K562 treated with DMSO at 1 percent for 48 hours (cell line): ENCODE data around the gene SPANXA1. TPM values are rescaled to one million over a fixed set of nuclear protein-coding genes. Genes with fewer than 3 reads are reported as not detected.

Experiments used
- total RNA-seq: library from RNA; unstranded; fragments of 300-600 nt; gene quantifications from 2 replicates; pipeline ENCODE4 v1.2.3, GENCODE V29; 2022; ENCODE audit warnings: low replicate concordance; ENCODE audit errors: extremely low read depth

The SPANXA1 gene, protein sequence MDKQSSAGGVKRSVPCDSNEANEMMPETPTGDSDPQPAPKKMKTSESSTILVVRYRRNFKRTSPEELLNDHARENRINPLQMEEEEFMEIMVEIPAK
- total RNA-seq: not detected in 2 replicates

DNA sequence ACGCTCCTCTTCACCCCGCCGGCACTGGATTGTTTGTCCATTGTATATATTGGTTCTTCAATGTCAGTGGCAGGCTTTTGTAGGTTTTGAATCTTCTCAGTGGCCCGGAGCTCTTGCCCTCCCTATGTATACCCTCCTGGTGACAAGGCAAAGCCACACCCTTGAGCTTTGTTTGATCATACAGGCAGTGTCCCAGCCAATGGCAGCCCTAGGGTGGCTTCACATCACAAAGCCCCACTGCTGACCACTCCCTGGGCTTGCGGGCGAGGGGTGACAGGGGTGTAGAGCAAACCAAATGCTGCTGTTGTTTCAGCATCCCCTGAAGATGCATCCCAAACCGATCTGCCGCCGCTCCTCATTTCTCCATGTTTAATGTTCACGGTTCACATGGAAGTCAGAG is at the start of gene SPANXA1:
Gene SPANXA1 (minus strand): TSS at position 101 of the 400 bp plus-strand sequence. CDS start 60 bp downstream, at position 41.

DNA sequence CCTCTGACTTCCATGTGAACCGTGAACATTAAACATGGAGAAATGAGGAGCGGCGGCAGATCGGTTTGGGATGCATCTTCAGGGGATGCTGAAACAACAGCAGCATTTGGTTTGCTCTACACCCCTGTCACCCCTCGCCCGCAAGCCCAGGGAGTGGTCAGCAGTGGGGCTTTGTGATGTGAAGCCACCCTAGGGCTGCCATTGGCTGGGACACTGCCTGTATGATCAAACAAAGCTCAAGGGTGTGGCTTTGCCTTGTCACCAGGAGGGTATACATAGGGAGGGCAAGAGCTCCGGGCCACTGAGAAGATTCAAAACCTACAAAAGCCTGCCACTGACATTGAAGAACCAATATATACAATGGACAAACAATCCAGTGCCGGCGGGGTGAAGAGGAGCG is 4.9 kb upstream of the SPANXA1 start, which contains the start of gene SPANXA2:
Gene SPANXA2 (plus strand): TSS at position 301 of the 400 bp plus-strand sequence. CDS start 60 bp downstream, at position 361.

Other genes with a start within 250 kb of the SPANXA1 start
- gene SPANXA2, start 5.0 kb upstream of the SPANXA1 start, total RNA-seq: not detected in 2 replicates
- not detected in 2 replicates for gene SPANXD, start 114.0 kb upstream of the SPANXA1 start, total RNA-seq